ENCODE results near the gene ABLIM2. TPM values are rescaled to one million over a fixed set of nuclear protein-coding genes. Genes with fewer than 3 reads are reported as not detected.
A peak's percentile ranks its signal among the peaks of the same experiment; 100 is the strongest.
"Not testable (repeated sequence)": the region's sequence is repeated elsewhere in the genome, so short reads cannot be mapped to it uniquely, and the experiment has no call there.

ABLIM2 gene
- total RNA-seq, 5 donors from 2014 or later (not counting 1 experiment from before 2014, with no cell fraction given): 2.6 to 7.0 (median 5.5) TPM

DNA sequence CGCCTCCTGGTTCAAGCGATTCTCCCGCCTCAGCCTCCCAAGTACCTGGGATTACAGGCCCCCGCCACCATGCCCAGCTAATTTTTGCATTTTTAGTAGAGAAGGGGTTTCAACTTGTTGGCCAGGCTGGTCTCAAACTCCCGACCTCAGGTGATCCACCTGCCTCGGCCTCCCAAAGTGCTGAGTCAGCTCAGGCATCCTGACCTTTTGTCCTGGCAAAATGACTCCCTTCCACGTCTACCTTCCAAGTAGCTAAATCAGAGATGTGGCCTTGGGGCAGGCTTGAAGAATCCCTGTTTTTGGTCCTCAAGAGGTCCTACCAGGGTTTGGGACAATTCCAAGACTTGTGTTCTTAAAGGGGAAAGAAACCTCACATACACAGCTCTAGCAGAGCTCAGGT, 231.8 kb downstream of the ABLIM2 start:
- Mint-ChIP-seq H3K4me3 (no peak overlapping the region), H3K27ac (no peak overlapping the region), H3K4me1 (peaks cover 0 to 23% (median 13%) of the 10 kb centered on the region in 3 donors), H3K9me3 (peaks cover 0 to 5% (median 0%) of the 10 kb centered on the region in 3 donors), H3K36me3 (peaks cover 9% of the 10 kb centered on the region), H3K27me3 (peaks cover 0 to 6% of the 10 kb centered on the region in 2 donors)
- H3K4me3 ChIP-seq (ENCODE audit: control insufficient read depth in 1 of 2, extremely low read depth in 1 of 2, low read length in 1 of 2): no peak overlapping the region
- H3K36me3 ChIP-seq (ENCODE audit: control insufficient read depth in 2 of 2, extremely low read depth in 1 of 2, insufficient read depth in 1 of 2, low read length in 1 of 2): no peaks in the 10 kb centered on the region
- ATAC-seq (replicated peaks in 1 of 4): no peak
- no peak overlapping the region for H3K27ac ChIP-seq (ENCODE audit: low read length)
- WGBS (ENCODE audit: insufficient coverage): 81% methylated on average over 3 of the region's 7 CpGs
- ChIA-PET CTCF (no interaction called here), POLR2A (no interaction called here)
- peaks cover 0 to 7% of the 10 kb centered on the region in 2 experiments for H3K4me1 ChIP-seq (ENCODE audit: control insufficient read depth in 1 of 2, extremely low read depth in 1 of 2, insufficient read depth in 2 of 2, low read length in 2 of 2)
- no peaks in the 10 kb centered on the region for H3K9me3 ChIP-seq
- peaks cover 0 to 2% of the 10 kb centered on the region in 2 experiments for H3K27me3 ChIP-seq (replicated peaks in 1 of 2; ENCODE audit: control insufficient read depth in 2 of 2, extremely low read depth in 1 of 2, insufficient read depth in 2 of 2, low read length in 1 of 2)
- DNase-seq: no peak

DNA sequence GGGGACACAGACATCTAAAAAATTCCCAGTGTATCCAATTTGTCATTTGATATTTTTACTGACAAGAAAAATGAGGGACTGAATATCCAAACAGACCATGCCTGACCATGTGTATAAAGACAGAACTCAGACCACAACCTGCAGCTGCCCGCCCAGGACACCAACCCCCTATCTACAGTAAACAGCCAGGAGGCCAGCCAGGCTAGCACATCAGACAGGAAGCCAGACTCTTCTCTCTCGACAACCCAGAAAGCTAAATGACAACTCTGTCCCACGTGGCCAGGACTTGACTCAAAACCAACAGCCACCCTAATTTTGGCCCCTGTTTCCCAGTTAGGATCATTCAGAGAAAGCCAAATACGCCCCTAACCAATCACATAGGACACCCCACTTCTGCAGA, 234.0 kb downstream of the ABLIM2 start:
- Mint-ChIP-seq H3K27ac (no peak overlapping the region), H3K36me3 (peaks cover 9% of the 10 kb centered on the region), H3K4me1 (peaks cover 0 to 17% (median 13%) of the 10 kb centered on the region in 3 donors), H3K27me3 (peaks cover 0 to 6% of the 10 kb centered on the region in 2 donors), H3K9me3 (peaks cover 0 to 5% (median 0%) of the 10 kb centered on the region in 3 donors), H3K4me3 (no peak overlapping the region)
- Histone ChIP-seq H3K27me3 (replicated peaks in 1 of 2; ENCODE audit: control insufficient read depth in 2 of 2, extremely low read depth in 1 of 2, insufficient read depth in 2 of 2, low read length in 1 of 2) (no peaks in the 10 kb centered on the region), H3K27ac (ENCODE audit: low read length) (no peak overlapping the region), H3K4me1 (ENCODE audit: control insufficient read depth in 1 of 2, extremely low read depth in 1 of 2, insufficient read depth in 2 of 2, low read length in 2 of 2) (peaks cover 0 to 5% of the 10 kb centered on the region in 2 experiments), H3K9me3 (no peaks in the 10 kb centered on the region), H3K36me3 (ENCODE audit: control insufficient read depth in 2 of 2, extremely low read depth in 1 of 2, insufficient read depth in 1 of 2, low read length in 1 of 2) (no peaks in the 10 kb centered on the region), H3K4me3 (ENCODE audit: control insufficient read depth in 1 of 2, extremely low read depth in 1 of 2, low read length in 1 of 2) (no peak overlapping the region)
- 62% methylated on average over 4 of the region's 4 CpGs for WGBS (ENCODE audit: insufficient coverage)
- POLR2A ChIA-PET: no interaction called here
- ATAC-seq (replicated peaks in 1 of 4) (no peak), DNase-seq (no peak)
- CTCF ChIA-PET: interaction anchor here in 1 of 2 donors (0.6 kb wide), 1 partner anchor 599 kb away, joined by 4 read pairs; no protein-coding TSS in a partner anchor

DNA sequence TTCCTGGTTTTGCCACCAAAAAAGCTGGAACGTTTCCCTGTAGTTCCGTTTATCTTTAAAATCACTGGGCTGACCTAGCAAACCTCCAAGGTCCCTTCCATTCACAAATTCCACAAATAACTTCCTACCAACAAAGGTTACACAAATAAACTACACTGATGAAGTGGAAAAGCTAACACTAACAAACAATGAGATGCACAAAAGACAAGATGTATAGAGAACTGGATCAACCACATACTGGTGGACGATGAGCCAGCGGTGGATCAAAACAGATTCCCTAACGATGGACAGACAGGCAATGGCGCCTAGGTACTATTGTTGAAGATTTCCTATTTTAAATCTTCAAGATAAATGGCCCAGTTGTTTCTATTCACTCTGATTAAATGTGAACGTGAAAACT, 234.4 kb downstream of the ABLIM2 start:
- H3K4me3 Mint-ChIP-seq: no peak overlapping the region
- Histone ChIP-seq H3K4me1 (ENCODE audit: control insufficient read depth in 1 of 2, extremely low read depth in 1 of 2, insufficient read depth in 2 of 2, low read length in 2 of 2) (peaks cover 0 to 2% of the 10 kb centered on the region in 2 experiments), H3K27me3 (replicated peaks in 1 of 2; ENCODE audit: control insufficient read depth in 2 of 2, extremely low read depth in 1 of 2, insufficient read depth in 2 of 2, low read length in 1 of 2) (no peaks in the 10 kb centered on the region), H3K9me3 (no peaks in the 10 kb centered on the region), H3K4me3 (ENCODE audit: control insufficient read depth in 1 of 2, extremely low read depth in 1 of 2, low read length in 1 of 2) (no peak overlapping the region), H3K36me3 (ENCODE audit: control insufficient read depth in 2 of 2, extremely low read depth in 1 of 2, insufficient read depth in 1 of 2, low read length in 1 of 2) (no peaks in the 10 kb centered on the region), H3K27ac (ENCODE audit: low read length) (no peak overlapping the region)
- H3K27ac Mint-ChIP-seq: peak overlapping the region in 1 of 2 donors; percentile 11
- no peak for DNase-seq
- no peak for ATAC-seq (replicated peaks in 1 of 4)
- WGBS (ENCODE audit: insufficient coverage): 83% methylated on average over 6 of the region's 7 CpGs
- ChIA-PET CTCF (interaction anchor here in 1 of 2 donors (0.6 kb wide), 1 partner anchor 599 kb away, joined by 4 read pairs; no protein-coding TSS in a partner anchor), POLR2A (no interaction called here)
- peaks cover 9% of the 10 kb centered on the region for H3K36me3 Mint-ChIP-seq
- H3K4me1 Mint-ChIP-seq: peaks cover 0 to 13% (median 13%) of the 10 kb centered on the region in 3 donors
- peaks cover 0 to 5% (median 0%) of the 10 kb centered on the region in 3 donors for H3K9me3 Mint-ChIP-seq
- H3K27me3 Mint-ChIP-seq: peaks cover 0 to 4% of the 10 kb centered on the region in 2 donors

DNA sequence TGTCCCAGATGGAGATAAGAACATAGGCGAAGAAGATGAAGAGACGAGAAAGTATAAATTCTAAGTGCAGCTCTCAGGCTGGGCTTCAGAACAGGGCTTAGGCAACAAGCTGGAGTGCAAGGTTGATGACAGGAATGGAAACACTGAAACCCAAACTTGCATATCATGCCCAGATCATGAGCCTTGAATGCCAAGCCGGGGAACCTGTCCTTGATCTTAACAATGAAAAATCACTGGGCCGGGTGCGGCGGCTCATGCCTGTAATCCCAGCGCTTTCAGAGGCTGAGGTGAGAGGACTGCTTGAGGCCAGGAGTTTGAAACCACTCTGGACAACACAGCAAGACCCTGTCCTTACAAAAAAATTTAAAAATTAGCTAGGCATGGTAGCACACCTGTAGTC, 236.1 kb downstream of the ABLIM2 start:
- no peaks in the 10 kb centered on the region for H3K9me3 ChIP-seq
- ChIA-PET CTCF (interaction anchor here in 1 of 2 donors (0.6 kb wide), 1 partner anchor 836 kb away, joined by 3 read pairs; no protein-coding TSS in a partner anchor), POLR2A (interaction anchor here in 1 of 2 donors (0.6 to 0.7 kb wide), 2 partner anchors 15 to 1831 kb away, joined by 3 to 5 read pairs; no protein-coding TSS in a partner anchor)
- ATAC-seq (replicated peaks in 1 of 4): no peak
- peaks cover 0 to 2% of the 10 kb centered on the region in 2 experiments for H3K4me1 ChIP-seq (ENCODE audit: control insufficient read depth in 1 of 2, extremely low read depth in 1 of 2, insufficient read depth in 2 of 2, low read length in 2 of 2)
- no peaks in the 10 kb centered on the region for H3K36me3 ChIP-seq (ENCODE audit: control insufficient read depth in 2 of 2, extremely low read depth in 1 of 2, insufficient read depth in 1 of 2, low read length in 1 of 2)
- Mint-ChIP-seq H3K27ac (no peak overlapping the region), H3K9me3 (peaks cover 0 to 5% (median 0%) of the 10 kb centered on the region in 3 donors), H3K27me3 (peaks cover 0 to 8% of the 10 kb centered on the region in 2 donors), H3K4me3 (no peak overlapping the region), H3K36me3 (peaks cover 14% of the 10 kb centered on the region), H3K4me1 (peaks cover 0 to 16% (median 15%) of the 10 kb centered on the region in 3 donors)
- H3K27ac ChIP-seq (ENCODE audit: low read length): no peak overlapping the region
- no peak for DNase-seq
- no peaks in the 10 kb centered on the region for H3K27me3 ChIP-seq (replicated peaks in 1 of 2; ENCODE audit: control insufficient read depth in 2 of 2, extremely low read depth in 1 of 2, insufficient read depth in 2 of 2, low read length in 1 of 2)
- H3K4me3 ChIP-seq (ENCODE audit: control insufficient read depth in 1 of 2, extremely low read depth in 1 of 2, low read length in 1 of 2): no peak overlapping the region
- WGBS (ENCODE audit: insufficient coverage): 90% methylated on average over 5 of the region's 7 CpGs

DNA sequence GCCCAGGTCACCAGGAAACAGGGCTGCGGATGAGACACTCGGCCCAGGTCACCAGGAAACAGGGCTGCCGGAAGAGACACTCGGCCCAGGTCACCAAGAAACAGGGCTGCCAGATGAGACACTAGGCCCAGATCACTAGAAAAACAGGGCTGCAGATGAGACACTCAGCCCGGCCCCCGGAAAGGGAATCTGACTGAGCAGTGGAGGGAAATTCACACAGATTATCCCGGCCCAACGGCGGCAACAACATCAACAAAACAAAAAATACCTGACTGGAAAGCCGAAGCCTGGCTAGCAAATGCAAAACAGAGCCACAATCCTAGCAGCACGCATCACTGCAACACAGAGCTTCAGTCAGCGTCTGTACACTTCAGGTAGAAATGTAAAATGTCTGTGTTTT, 239.6 kb downstream of the ABLIM2 start:
- H3K27ac Mint-ChIP-seq: no peak overlapping the region
- H3K27me3 Mint-ChIP-seq: peaks cover 0 to 19% of the 10 kb centered on the region in 2 donors
- Histone ChIP-seq H3K27me3 (replicated peaks in 1 of 2; ENCODE audit: control insufficient read depth in 2 of 2, extremely low read depth in 1 of 2, insufficient read depth in 2 of 2, low read length in 1 of 2) (peaks cover 0 to 2% of the 10 kb centered on the region in 2 experiments), H3K36me3 (ENCODE audit: control insufficient read depth in 2 of 2, extremely low read depth in 1 of 2, insufficient read depth in 1 of 2, low read length in 1 of 2) (no peaks in the 10 kb centered on the region), H3K27ac (ENCODE audit: low read length) (no peak overlapping the region), H3K9me3 (no peaks in the 10 kb centered on the region), H3K4me3 (ENCODE audit: control insufficient read depth in 1 of 2, extremely low read depth in 1 of 2, low read length in 1 of 2) (no peak overlapping the region), H3K4me1 (ENCODE audit: control insufficient read depth in 1 of 2, extremely low read depth in 1 of 2, insufficient read depth in 2 of 2, low read length in 2 of 2) (peaks cover 0 to 5% of the 10 kb centered on the region in 2 experiments)
- DNase-seq (no peak), ATAC-seq (replicated peaks in 1 of 4) (no peak)
- H3K4me1 Mint-ChIP-seq: peaks cover 0 to 30% (median 27%) of the 10 kb centered on the region in 3 donors
- WGBS (ENCODE audit: insufficient coverage): 82% methylated on average over 7 of the region's 12 CpGs
- CTCF ChIA-PET: no interaction called here
- H3K4me3 Mint-ChIP-seq: no peak overlapping the region
- POLR2A ChIA-PET: interaction anchor here in 1 of 2 donors (0.6 kb wide), 1 partner anchor 18 kb away, joined by 3 read pairs; no protein-coding TSS in a partner anchor
- H3K9me3 Mint-ChIP-seq: no peaks in the 10 kb centered on the region
- peaks cover 8% of the 10 kb centered on the region for H3K36me3 Mint-ChIP-seq

DNA sequence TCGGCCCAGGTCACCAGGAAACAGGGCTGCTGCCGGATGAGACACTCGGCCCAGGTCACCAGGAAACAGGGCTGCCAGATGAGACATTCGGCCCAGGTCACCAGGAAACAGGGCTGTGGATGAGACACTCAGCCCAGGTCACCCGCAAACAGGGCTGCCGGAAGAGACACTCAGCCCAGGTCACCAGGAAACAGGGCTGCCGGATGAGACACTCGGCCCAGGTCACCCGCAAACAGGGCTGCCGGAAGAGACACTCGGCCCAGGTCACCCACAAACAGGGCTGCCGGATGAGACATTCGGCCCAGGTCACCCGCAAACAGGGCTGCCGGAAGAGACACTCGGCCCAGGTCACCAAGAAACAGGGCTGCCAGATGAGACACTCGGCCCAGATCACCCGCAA, 240.4 kb downstream of the ABLIM2 start:
- H3K4me1 ChIP-seq (ENCODE audit: control insufficient read depth in 1 of 2, extremely low read depth in 1 of 2, insufficient read depth in 2 of 2, low read length in 2 of 2); H3K9me3 Mint-ChIP-seq; CTCF ChIA-PET; H3K4me3 Mint-ChIP-seq; H3K27ac ChIP-seq (ENCODE audit: low read length); H3K9me3 ChIP-seq; DNase-seq; POLR2A ChIA-PET; ATAC-seq (replicated peaks in 1 of 4); H3K4me3 ChIP-seq (ENCODE audit: control insufficient read depth in 1 of 2, extremely low read depth in 1 of 2, low read length in 1 of 2); H3K27me3 ChIP-seq (replicated peaks in 1 of 2; ENCODE audit: control insufficient read depth in 2 of 2, extremely low read depth in 1 of 2, insufficient read depth in 2 of 2, low read length in 1 of 2); H3K36me3 Mint-ChIP-seq; H3K27ac Mint-ChIP-seq; H3K36me3 ChIP-seq (ENCODE audit: control insufficient read depth in 2 of 2, extremely low read depth in 1 of 2, insufficient read depth in 1 of 2, low read length in 1 of 2): not testable (repeated sequence)
- H3K27me3 Mint-ChIP-seq: peaks cover 0 to 19% of the 10 kb centered on the region in 2 donors
- WGBS (ENCODE audit: insufficient coverage): 95% methylated on average over 13 of the region's 18 CpGs
- H3K4me1 Mint-ChIP-seq: peaks cover 0 to 30% (median 25%) of the 10 kb centered on the region in 3 donors
